HFF-Myc (cell line): ENCODE data around the gene MMP3.
"Not testable (repeated sequence)": the region's sequence is repeated elsewhere in the genome, so short reads cannot be mapped to it uniquely, and the experiment has no call there.

Experiments
- DNase-seq: peaks from one replicate; pipeline ENCODE4 v3.0.0-alpha.2; 2011; ENCODE audit warnings: low read depth; ENCODE audit errors: extremely low read depth
- H3K4me3 ChIP-seq: replicated peaks from 2 replicates; pipeline ENCODE4 v1.5.1; 2011; ENCODE audit warnings: low read depth, mild to moderate bottlenecking, control low read depth, low read length
- TF ChIP-seq, protein P1 (sequence below): IDR thresholded peaks from 2 replicates; pipeline ENCODE4 v1.5.1; 2012; ENCODE audit warnings: mild to moderate bottlenecking, low read depth, low read length, control low read depth; ENCODE audit errors: missing control alignments

MMP3 gene

DNA sequence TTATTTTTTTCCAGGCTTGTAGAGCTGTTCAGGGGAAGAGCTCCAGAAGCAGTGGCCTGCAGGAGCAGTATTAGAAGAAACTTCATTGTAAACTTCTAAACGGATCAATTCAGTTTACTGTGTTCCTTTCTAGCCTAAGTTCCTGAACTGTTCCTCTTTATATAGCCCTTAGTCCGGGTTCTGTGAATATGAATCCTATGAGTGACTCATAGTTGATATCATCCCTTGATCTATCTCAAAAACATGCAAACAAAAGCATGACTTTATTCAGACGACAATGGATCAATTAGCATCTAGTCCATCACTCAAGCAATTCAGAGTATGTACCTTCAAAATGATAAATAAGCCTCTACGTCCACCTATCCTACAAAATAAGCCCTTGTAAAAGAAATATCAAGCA, 31.4 kb upstream of the MMP3 start, which contains the start of gene MMP12:
Gene MMP12, minus strand, starts transcription at position 131 of the 400 bp plus-strand sequence. Its CDS starts 45 bp downstream, at position 86.
- DNase-seq: no peak
- TF ChIP-seq, protein P1, sequence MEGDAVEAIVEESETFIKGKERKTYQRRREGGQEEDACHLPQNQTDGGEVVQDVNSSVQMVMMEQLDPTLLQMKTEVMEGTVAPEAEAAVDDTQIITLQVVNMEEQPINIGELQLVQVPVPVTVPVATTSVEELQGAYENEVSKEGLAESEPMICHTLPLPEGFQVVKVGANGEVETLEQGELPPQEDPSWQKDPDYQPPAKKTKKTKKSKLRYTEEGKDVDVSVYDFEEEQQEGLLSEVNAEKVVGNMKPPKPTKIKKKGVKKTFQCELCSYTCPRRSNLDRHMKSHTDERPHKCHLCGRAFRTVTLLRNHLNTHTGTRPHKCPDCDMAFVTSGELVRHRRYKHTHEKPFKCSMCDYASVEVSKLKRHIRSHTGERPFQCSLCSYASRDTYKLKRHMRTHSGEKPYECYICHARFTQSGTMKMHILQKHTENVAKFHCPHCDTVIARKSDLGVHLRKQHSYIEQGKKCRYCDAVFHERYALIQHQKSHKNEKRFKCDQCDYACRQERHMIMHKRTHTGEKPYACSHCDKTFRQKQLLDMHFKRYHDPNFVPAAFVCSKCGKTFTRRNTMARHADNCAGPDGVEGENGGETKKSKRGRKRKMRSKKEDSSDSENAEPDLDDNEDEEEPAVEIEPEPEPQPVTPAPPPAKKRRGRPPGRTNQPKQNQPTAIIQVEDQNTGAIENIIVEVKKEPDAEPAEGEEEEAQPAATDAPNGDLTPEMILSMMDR: no peak

DNA sequence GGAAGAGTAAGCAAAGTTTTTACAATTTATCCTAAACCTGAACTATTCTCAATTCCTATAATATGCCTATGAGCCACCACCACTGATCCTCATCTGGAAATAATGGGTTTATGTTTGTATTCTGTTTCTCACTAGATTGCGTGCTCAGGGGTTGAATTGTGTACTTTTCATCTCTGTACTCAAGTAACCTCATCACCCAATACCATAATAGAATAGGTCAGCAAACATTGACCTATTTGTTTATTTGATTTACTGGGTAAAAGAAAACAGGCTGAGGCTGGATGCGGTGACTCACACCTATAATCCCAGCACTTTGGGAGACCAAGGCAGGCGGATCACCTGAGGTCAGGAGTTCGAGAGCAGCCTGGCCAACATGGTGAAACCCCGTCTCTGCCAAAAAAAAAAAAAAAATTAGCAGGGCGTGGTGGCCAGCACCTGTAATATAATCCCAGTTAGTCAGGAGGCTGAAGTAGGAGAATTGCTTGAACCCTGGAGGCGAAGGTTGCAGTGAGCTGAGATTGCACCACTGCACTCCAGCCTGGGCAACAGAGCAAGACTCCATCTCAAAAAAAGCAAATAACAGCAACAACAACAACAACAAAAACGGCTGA, 26.1 kb upstream of the MMP3 start:
- not testable (repeated sequence) for H3K4me3 ChIP-seq
- DNase-seq: peak; percentile 30

More for the DNA sequence above, 31.4 kb upstream of the MMP3 start, which contains the start of gene MMP12:
- no peak within 1 kb of the TSS for H3K4me3 ChIP-seq

DNA sequence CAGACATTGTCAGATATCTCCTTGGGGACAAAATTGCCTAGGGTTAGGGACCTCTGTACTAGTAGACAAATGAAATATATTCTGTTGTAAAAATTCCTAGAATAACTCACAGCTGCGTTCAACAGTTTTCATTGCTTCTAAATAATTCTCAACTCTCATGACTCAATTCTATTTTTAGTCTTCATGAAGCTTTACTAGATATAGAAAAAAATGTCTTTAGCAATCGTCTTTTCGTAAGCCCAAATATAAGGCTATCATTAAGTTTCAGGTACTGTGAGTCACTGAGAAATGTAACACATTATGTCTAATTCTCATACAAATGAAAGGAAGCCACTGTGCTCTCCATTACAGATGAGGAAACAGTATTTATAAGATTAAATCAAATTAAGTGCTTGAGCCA, 24.9 kb upstream of the MMP3 start:
- DNase-seq: no peak
- no peak overlapping the region for H3K4me3 ChIP-seq
- TF ChIP-seq, protein P1: no peak

DNA sequence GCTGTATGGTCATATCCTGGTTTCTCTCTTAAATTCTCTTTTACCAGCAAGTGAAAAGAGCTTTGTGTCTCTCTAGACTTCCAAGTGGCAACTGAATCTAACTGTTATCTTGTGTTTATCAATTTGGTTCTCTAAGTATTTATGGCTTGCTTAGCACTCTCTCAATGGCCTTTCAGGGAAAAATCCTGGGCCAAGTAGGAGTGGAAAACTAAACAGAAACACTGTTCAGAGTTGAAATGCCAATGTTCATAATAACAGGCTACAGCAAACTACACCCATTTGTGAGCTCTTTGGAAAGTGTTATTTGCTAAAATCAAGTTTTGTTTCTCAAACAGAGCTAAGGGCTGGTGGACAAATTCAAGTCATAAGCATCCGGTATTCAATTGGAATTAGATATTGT, 21.3 kb upstream of the MMP3 start:
- DNase-seq: no peak
- TF ChIP-seq, protein P1: no peak

DNA sequence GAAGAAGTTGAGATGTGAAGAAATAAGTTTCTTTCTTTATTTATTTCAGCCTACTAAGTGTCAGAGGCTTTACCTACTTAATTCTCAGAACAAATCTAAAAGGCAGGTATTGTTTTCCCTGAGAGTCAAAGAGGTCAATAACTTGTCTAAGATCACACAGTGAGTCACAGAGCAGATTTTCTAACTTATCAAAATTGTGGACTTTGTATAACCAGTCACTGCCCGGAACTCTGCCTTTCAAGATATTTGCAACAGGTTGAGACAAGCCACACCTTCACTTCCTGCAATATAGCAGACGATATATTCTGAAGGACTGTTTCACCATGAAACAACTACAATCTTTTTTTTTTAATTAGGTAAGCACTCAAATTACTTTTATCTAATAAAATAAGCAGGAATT, 10.5 kb upstream of the MMP3 start:
- DNase-seq: no peak
- H3K4me3 ChIP-seq: no peak overlapping the region
- TF ChIP-seq, protein P1: no peak

More for the DNA sequence above, 21.3 kb upstream of the MMP3 start:
- no peak overlapping the region for H3K4me3 ChIP-seq

DNA sequence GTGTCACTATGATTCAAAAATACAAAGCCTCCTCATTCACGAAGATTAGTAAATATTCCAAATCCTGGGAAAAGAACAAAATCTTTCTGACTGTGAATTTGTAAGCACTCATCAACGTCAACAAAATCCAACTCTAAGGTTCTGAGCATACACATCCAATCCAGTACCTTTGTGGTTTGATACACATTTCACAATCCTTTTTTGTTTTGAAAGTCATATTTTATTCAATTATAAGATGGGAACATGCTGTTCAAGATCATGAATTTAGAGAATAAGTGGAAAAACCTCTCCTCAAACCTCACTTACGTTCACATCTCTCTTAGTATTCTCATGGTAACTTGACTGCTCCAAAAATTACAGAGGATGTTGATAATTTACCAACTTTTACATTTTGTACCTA, 9.6 kb upstream of the MMP3 start:
- no peak for DNase-seq
- H3K4me3 ChIP-seq: no peak overlapping the region
- TF ChIP-seq, protein P1: no peak

DNA sequence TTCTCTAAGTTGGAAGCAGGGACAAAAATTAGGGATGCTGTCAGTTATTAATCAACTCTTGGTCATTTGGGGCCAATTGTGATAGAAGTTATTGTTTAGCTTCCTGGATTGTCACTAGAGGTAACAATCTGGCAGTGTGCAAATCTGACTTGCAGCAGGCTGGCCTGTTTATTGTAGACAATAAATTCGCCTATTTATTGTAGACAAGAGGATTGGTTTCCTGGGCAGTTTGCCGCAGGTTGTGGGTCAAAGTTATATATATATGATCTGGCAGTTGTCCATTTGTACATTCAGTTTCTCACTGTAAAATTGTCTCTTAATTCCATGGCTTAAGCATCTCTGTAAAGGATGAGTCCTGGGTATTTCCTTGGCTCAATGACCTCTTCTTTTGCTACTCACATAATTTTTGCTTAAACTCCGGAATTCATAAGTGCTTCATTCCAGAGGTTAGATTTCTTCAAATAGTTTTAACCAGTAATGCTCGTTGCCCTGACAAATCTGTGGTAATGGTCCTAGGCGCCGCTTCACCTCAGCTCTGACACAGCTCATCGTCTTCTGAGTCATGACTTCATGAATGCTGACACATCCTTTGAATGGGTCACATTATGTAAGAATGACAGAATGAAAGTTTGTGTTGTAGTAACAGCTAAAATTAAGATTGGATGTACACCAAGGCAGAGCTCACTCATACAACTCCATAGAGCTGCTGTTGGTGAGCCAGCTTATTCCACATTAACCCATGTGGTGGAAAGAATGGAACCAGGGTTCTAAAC, 7.8 kb upstream of the MMP3 start:
- TF ChIP-seq, protein P1: no peak
- peak; percentile 35 for DNase-seq
- no peak overlapping the region for H3K4me3 ChIP-seq
